Measurements from ENCODE around the gene TAF11L14. TPM values are rescaled to one million over a fixed set of nuclear protein-coding genes. Genes with fewer than 3 reads are reported as not detected.
"Not testable (repeated sequence)": the region's sequence is repeated elsewhere in the genome, so short reads cannot be mapped to it uniquely, and the experiment has no call there.

The TAF11L14 gene
- polyA plus RNA-seq (2013, experiment 1 of 2): not detected
- polyA plus RNA-seq (2013, experiment 2 of 2): not detected

- Histone ChIP-seq H3K9me3 (replicated peaks in 1 of 2; ENCODE audit: control insufficient read depth in 2 of 2, insufficient read depth in 1 of 2, low read depth in 1 of 2, low read length in 2 of 2) (no peaks in the 10 kb centered on the region), H2BK12ac (ENCODE audit: low read length) (no peak within 1 kb of the TSS), H3K4me3 (ENCODE audit: low read length in 2 of 2) (no peak within 1 kb of the TSS), H3K79me1 (ENCODE audit: low read depth, low read length) (no peaks in the 10 kb centered on the region), H3K36me3 (replicated peaks in 1 of 2; ENCODE audit: control insufficient read depth in 2 of 2, insufficient read depth in 2 of 2, low read length in 2 of 2) (no peaks in the 10 kb centered on the region), H3K27me3 (ENCODE audit: control insufficient read depth in 3 of 3, insufficient read depth in 3 of 3, low read depth in 1 of 3, low read length in 3 of 3) (no peaks in the 10 kb centered on the region), H2AK5ac (ENCODE audit: low read depth, low read length) (no peak within 1 kb of the TSS), H3K23ac (ENCODE audit: low read depth, low read length, poor library complexity) (no peak within 1 kb of the TSS), H2BK15ac (ENCODE audit: low read length) (no peak within 1 kb of the TSS), H2BK120ac (ENCODE audit: low read depth, low read length) (no peak within 1 kb of the TSS), H3K4me2 (ENCODE audit: insufficient read depth, low read length, poor library complexity, severe bottlenecking) (no peak within 1 kb of the TSS), H4K8ac (ENCODE audit: low read depth, low read length) (no peak within 1 kb of the TSS), H3K14ac (ENCODE audit: low read length) (no peak within 1 kb of the TSS), H4K91ac (ENCODE audit: low read depth, low read length, poor library complexity) (no peak within 1 kb of the TSS), H3K4ac (ENCODE audit: low read length) (no peak within 1 kb of the TSS), H2BK5ac (ENCODE audit: low read length) (no peak within 1 kb of the TSS), H3K4me1 (ENCODE audit: control insufficient read depth in 2 of 2, insufficient read depth in 1 of 2, low read depth in 1 of 2, low read length in 2 of 2) (no peaks in the 10 kb centered on the region), H3K9ac (ENCODE audit: low read depth, low read length, poor library complexity) (no peak within 1 kb of the TSS), H2AFZ (ENCODE audit: low read length) (no peak within 1 kb of the TSS), H3K27ac (replicated peaks; ENCODE audit: low read length) (no peak within 1 kb of the TSS), H3K18ac (ENCODE audit: low read length) (no peak within 1 kb of the TSS)
- no CpG with 5 or more reads among the region's 5 CpGs for WGBS, 2 donors (ENCODE audit: extremely low coverage in 2 of 2, insufficient read length in 2 of 2, insufficient replicate concordance in 1 of 2)
- DNase-seq (ENCODE audit: low spot score): no peak
Observed at GRCh38 chr5:17634160-17634559, at the start of gene TAF11L14. TSS of gene TAF11L14 (plus strand) at chr5:17634460.

GRCh38 chr5:17585658-17586057 is 48.6 kb upstream of the TAF11L14 start, which contains the start of gene TAF11L7:
TSS of gene TAF11L7 (minus strand) at chr5:17585758.
- H3K9ac ChIP-seq (ENCODE audit: low read depth, low read length, poor library complexity); H3K23ac ChIP-seq (ENCODE audit: low read depth, low read length, poor library complexity); H4K91ac ChIP-seq (ENCODE audit: low read depth, low read length, poor library complexity); H2AFZ ChIP-seq (ENCODE audit: low read length); H2AK5ac ChIP-seq (ENCODE audit: low read depth, low read length); H3K4me1 ChIP-seq (ENCODE audit: control insufficient read depth in 2 of 2, insufficient read depth in 1 of 2, low read depth in 1 of 2, low read length in 2 of 2); H4K8ac ChIP-seq (ENCODE audit: low read depth, low read length); H3K36me3 ChIP-seq (replicated peaks in 1 of 2; ENCODE audit: control insufficient read depth in 2 of 2, insufficient read depth in 2 of 2, low read length in 2 of 2); H3K4me3 ChIP-seq (ENCODE audit: low read length in 2 of 2); H2BK12ac ChIP-seq (ENCODE audit: low read length); H3K4ac ChIP-seq (ENCODE audit: low read length); DNase-seq (ENCODE audit: low spot score); H3K79me1 ChIP-seq (ENCODE audit: low read depth, low read length); H2BK120ac ChIP-seq (ENCODE audit: low read depth, low read length); H2BK15ac ChIP-seq (ENCODE audit: low read length); H3K4me2 ChIP-seq (ENCODE audit: insufficient read depth, low read length, poor library complexity, severe bottlenecking); H3K9me3 ChIP-seq (replicated peaks in 1 of 2; ENCODE audit: control insufficient read depth in 2 of 2, insufficient read depth in 1 of 2, low read depth in 1 of 2, low read length in 2 of 2); H2BK5ac ChIP-seq (ENCODE audit: low read length); H3K27ac ChIP-seq (replicated peaks; ENCODE audit: low read length); H3K27me3 ChIP-seq (ENCODE audit: control insufficient read depth in 3 of 3, insufficient read depth in 3 of 3, low read depth in 1 of 3, low read length in 3 of 3); H3K18ac ChIP-seq (ENCODE audit: low read length); H3K14ac ChIP-seq (ENCODE audit: low read length): not testable (repeated sequence)
- WGBS, 2 donors (ENCODE audit: extremely low coverage in 2 of 2, insufficient read length in 2 of 2, insufficient replicate concordance in 1 of 2): no CpG with 5 or more reads among the region's 16 CpGs

- not testable (repeated sequence) for H3K4ac ChIP-seq (ENCODE audit: low read length); H2AFZ ChIP-seq (ENCODE audit: low read length); H2BK5ac ChIP-seq (ENCODE audit: low read length); H3K79me1 ChIP-seq (ENCODE audit: low read depth, low read length); H3K23ac ChIP-seq (ENCODE audit: low read depth, low read length, poor library complexity); H3K27ac ChIP-seq (replicated peaks; ENCODE audit: low read length); H2BK15ac ChIP-seq (ENCODE audit: low read length); H3K9ac ChIP-seq (ENCODE audit: low read depth, low read length, poor library complexity); H3K36me3 ChIP-seq (replicated peaks in 1 of 2; ENCODE audit: control insufficient read depth in 2 of 2, insufficient read depth in 2 of 2, low read length in 2 of 2); H4K91ac ChIP-seq (ENCODE audit: low read depth, low read length, poor library complexity); H3K4me2 ChIP-seq (ENCODE audit: insufficient read depth, low read length, poor library complexity, severe bottlenecking); H4K8ac ChIP-seq (ENCODE audit: low read depth, low read length); H3K14ac ChIP-seq (ENCODE audit: low read length); H3K9me3 ChIP-seq (replicated peaks in 1 of 2; ENCODE audit: control insufficient read depth in 2 of 2, insufficient read depth in 1 of 2, low read depth in 1 of 2, low read length in 2 of 2); H2BK12ac ChIP-seq (ENCODE audit: low read length); H3K18ac ChIP-seq (ENCODE audit: low read length); H3K4me3 ChIP-seq (ENCODE audit: low read length in 2 of 2); H3K27me3 ChIP-seq (ENCODE audit: control insufficient read depth in 3 of 3, insufficient read depth in 3 of 3, low read depth in 1 of 3, low read length in 3 of 3); H2BK120ac ChIP-seq (ENCODE audit: low read depth, low read length); DNase-seq (ENCODE audit: low spot score); H2AK5ac ChIP-seq (ENCODE audit: low read depth, low read length); H3K4me1 ChIP-seq (ENCODE audit: control insufficient read depth in 2 of 2, insufficient read depth in 1 of 2, low read depth in 1 of 2, low read length in 2 of 2)
- no CpG with 5 or more reads among the region's 16 CpGs for WGBS, 2 donors (ENCODE audit: extremely low coverage in 2 of 2, insufficient read length in 2 of 2, insufficient replicate concordance in 1 of 2)
Observed at GRCh38 chr5:17590860-17591259, 43.4 kb upstream of the TAF11L14 start, which contains the start of gene TAF11L8. TSS of gene TAF11L8 (minus strand) at chr5:17590960.

- H3K9ac ChIP-seq (ENCODE audit: low read depth, low read length, poor library complexity); H3K14ac ChIP-seq (ENCODE audit: low read length); H3K36me3 ChIP-seq (replicated peaks in 1 of 2; ENCODE audit: control insufficient read depth in 2 of 2, insufficient read depth in 2 of 2, low read length in 2 of 2); H4K91ac ChIP-seq (ENCODE audit: low read depth, low read length, poor library complexity); H2AK5ac ChIP-seq (ENCODE audit: low read depth, low read length); H3K79me1 ChIP-seq (ENCODE audit: low read depth, low read length); H3K27ac ChIP-seq (replicated peaks; ENCODE audit: low read length); H3K4me3 ChIP-seq (ENCODE audit: low read length in 2 of 2); H3K23ac ChIP-seq (ENCODE audit: low read depth, low read length, poor library complexity); H2BK5ac ChIP-seq (ENCODE audit: low read length); H3K4me1 ChIP-seq (ENCODE audit: control insufficient read depth in 2 of 2, insufficient read depth in 1 of 2, low read depth in 1 of 2, low read length in 2 of 2); H3K9me3 ChIP-seq (replicated peaks in 1 of 2; ENCODE audit: control insufficient read depth in 2 of 2, insufficient read depth in 1 of 2, low read depth in 1 of 2, low read length in 2 of 2); H2BK12ac ChIP-seq (ENCODE audit: low read length); H4K8ac ChIP-seq (ENCODE audit: low read depth, low read length); H3K4me2 ChIP-seq (ENCODE audit: insufficient read depth, low read length, poor library complexity, severe bottlenecking); H2BK15ac ChIP-seq (ENCODE audit: low read length); H2AFZ ChIP-seq (ENCODE audit: low read length); H2BK120ac ChIP-seq (ENCODE audit: low read depth, low read length); H3K4ac ChIP-seq (ENCODE audit: low read length); DNase-seq (ENCODE audit: low spot score); H3K27me3 ChIP-seq (ENCODE audit: control insufficient read depth in 3 of 3, insufficient read depth in 3 of 3, low read depth in 1 of 3, low read length in 3 of 3); H3K18ac ChIP-seq (ENCODE audit: low read length): not testable (repeated sequence)
- WGBS, 2 donors (ENCODE audit: extremely low coverage in 2 of 2, insufficient read length in 2 of 2, insufficient replicate concordance in 1 of 2): no CpG with 5 or more reads among the region's 15 CpGs
Observed at GRCh38 chr5:17594255-17594654, 40.0 kb upstream of the TAF11L14 start, which contains the start of gene TAF11L9. TSS of gene TAF11L9 (minus strand) at chr5:17594394.
